GM12878 (cell line): Measurements from ENCODE around the gene SACS. TPM values are rescaled to one million over a fixed set of nuclear protein-coding genes. Genes with fewer than 3 reads are reported as not detected.
A peak's percentile ranks its signal among the peaks of the same experiment; 100 is the strongest.

Experiments used
- BMI1 ChIP-seq: fragments of 450-650 bp; IDR thresholded peaks from 2 replicates; pipeline ENCODE4 v1.6.1; 2016; ENCODE audit warnings: mild to moderate bottlenecking, moderate library complexity, borderline replicate concordance
- CBX3 ChIP-seq: fragments of 200-600 bp; sonication (generic); IDR thresholded peaks from 2 replicates; pipeline ENCODE4 v1.6.1; 2016; ENCODE audit warnings: low read depth, borderline replicate concordance
- CHD2 ChIP-seq: IDR thresholded peaks from 2 replicates; pipeline ENCODE4 v1.6.1; 2011; ENCODE audit warnings: low read depth, low read length, improper control_type of control experiment, borderline replicate concordance
- CREM ChIP-seq: IDR thresholded peaks from 2 replicates; pipeline ENCODE4 v1.6.1; 2014; ENCODE audit warnings: antibody characterized with exemption, low read depth
- E2F8 ChIP-seq: fragments of 450-650 bp; IDR thresholded peaks from 2 replicates; pipeline ENCODE4 v1.6.1; 2018; ENCODE audit warnings: mild to moderate bottlenecking, low read depth, moderate library complexity; ENCODE audit not compliant: partially characterized antibody
- E4F1 ChIP-seq: fragments of 450-650 bp; IDR thresholded peaks from 2 replicates; pipeline ENCODE4 v1.6.1; 2018; ENCODE audit warnings: borderline replicate concordance, mild to moderate bottlenecking; ENCODE audit not compliant: partially characterized antibody
- FOXK2 ChIP-seq: fragments of 450-650 bp; IDR thresholded peaks from 2 replicates; pipeline ENCODE4 v1.6.1; 2017; ENCODE audit warnings: mild to moderate bottlenecking, moderate library complexity
- HDGF ChIP-seq: fragments of 450-650 bp; IDR thresholded peaks from 2 replicates; pipeline ENCODE4 v1.6.1; 2016; ENCODE audit warnings: antibody characterized with exemption
- IKZF1 ChIP-seq: fragments of 450-650 bp; conservative IDR thresholded peaks from 2 replicates; pipeline ENCODE4 v1.6.1; 2017; ENCODE audit warnings: antibody characterized with exemption, mild to moderate bottlenecking
- IKZF2 ChIP-seq, 2 experiments: fragments of 450-650 bp; IDR thresholded peaks; 2 replicates each; pipeline ENCODE4 v1.6.1; 2017; ENCODE audit warnings: mild to moderate bottlenecking in 2 of 2, moderate library complexity in 2 of 2
- IRF4 ChIP-seq: IDR thresholded peaks from 2 replicates; pipeline ENCODE4 v1.6.1; 2011; ENCODE audit warnings: low read depth, low read length
- MEF2A ChIP-seq: IDR thresholded peaks from 2 replicates; pipeline ENCODE4 v1.6.1; 2011; ENCODE audit warnings: low read depth, mild to moderate bottlenecking, low read length, moderate library complexity; ENCODE audit not compliant: insufficient read depth
- MXI1 ChIP-seq: fragments of 150-350 bp; IDR thresholded peaks from 2 replicates; pipeline ENCODE4 v1.6.1; 2011; ENCODE audit warnings: low read depth, mild to moderate bottlenecking, inconsistent platforms, low read length, improper control_type of control experiment
- NFXL1 ChIP-seq: fragments of 450-650 bp; IDR thresholded peaks from 2 replicates; pipeline ENCODE4 v1.6.1; 2017; ENCODE audit warnings: antibody characterized with exemption, mild to moderate bottlenecking, borderline replicate concordance
- NFYA ChIP-seq: IDR thresholded peaks from 2 replicates; pipeline ENCODE4 v1.6.1; 2011; ENCODE audit warnings: low read depth, mild to moderate bottlenecking, low read length, improper control_type of control experiment, borderline replicate concordance
- NR2C2 ChIP-seq: IDR thresholded peaks from 2 replicates; pipeline ENCODE4 v1.6.1; 2011; ENCODE audit warnings: borderline replicate concordance, low read depth; ENCODE audit not compliant: control insufficient read depth, insufficient read length
- POU2F2 ChIP-seq: IDR thresholded peaks from 3 replicates; pipeline ENCODE4 v1.6.1; 2011; ENCODE audit warnings: low read depth, mild to moderate bottlenecking, low read length, borderline replicate concordance
- RUNX3 ChIP-seq: IDR thresholded peaks from 2 replicates; pipeline ENCODE4 v1.6.1; 2012; ENCODE audit warnings: low read length, inconsistent platforms
- SIN3A ChIP-seq: IDR thresholded peaks from 2 replicates; pipeline ENCODE4 v1.6.1; 2012; ENCODE audit warnings: low read depth, low read length, improper control_type of control experiment
- SMAD1 ChIP-seq: fragments of 450-650 bp; IDR thresholded peaks from 2 replicates; pipeline ENCODE4 v1.6.1; 2018; ENCODE audit warnings: mild to moderate bottlenecking, low read depth; ENCODE audit not compliant: partially characterized antibody
- TAF1 ChIP-seq: IDR thresholded peaks from 2 replicates; pipeline ENCODE4 v1.6.1; 2011; ENCODE audit warnings: mild to moderate bottlenecking, low read depth, low read length, borderline replicate concordance
- YBX1 ChIP-seq: fragments of 450-650 bp; IDR thresholded peaks from 2 replicates; pipeline ENCODE4 v1.6.1; 2016; ENCODE audit warnings: antibody characterized with exemption
- ZNF24 ChIP-seq: fragments of 450-650 bp; IDR thresholded peaks from 2 replicates; pipeline ENCODE4 v1.6.1; 2017; ENCODE audit warnings: antibody characterized with exemption, mild to moderate bottlenecking
- ZNF687 ChIP-seq: fragments of 450-650 bp; IDR thresholded peaks from 2 replicates; pipeline ENCODE4 v1.6.1; 2017; ENCODE audit warnings: mild to moderate bottlenecking, moderate library complexity
- polyA plus RNA-seq, 11 experiments: library from polyadenylated mRNA; depleted of rRNA in 4 of 11; unstranded in 6 of 11; stranded (reverse) in 5 of 11; fragments of >200 nt; fragmentation: Nextera tagmentation in 4 of 11; fragmentation: Illumina TruSeq in 1 of 11; extraction: Ambion mirVana in 4 of 11; extraction: Trizol in 1 of 11; gene quantifications; 1 replicate in 1 of 11; 2 replicates in 10 of 11; pipeline versions ENCODE4 v1.2.1 to v1.2.3, GENCODE V29; 2011 to 2016; ENCODE audit warnings: inconsistent platforms in 2 of 11, missing spikeins in 2 of 11, low read depth in 1 of 11
- total RNA-seq, 4 experiments: library from RNA; depleted of rRNA in 3 of 4; stranded (reverse); fragments of >200 nt in 3 of 4; fragmentation: Illumina TruSeq in 1 of 4; extraction: Trizol in 1 of 4; gene quantifications; 2 replicates each; pipeline versions ENCODE4 v1.2.1 to v1.2.3, GENCODE V29; 2013 to 2021

Gene SACS
- total and polyA plus RNA-seq, 10 of the 15 experiments (the other 5 are each of a cell fraction or from before 2014, with no cell fraction given): 9.9 to 74.9 (median 22.1) TPM

DNA sequence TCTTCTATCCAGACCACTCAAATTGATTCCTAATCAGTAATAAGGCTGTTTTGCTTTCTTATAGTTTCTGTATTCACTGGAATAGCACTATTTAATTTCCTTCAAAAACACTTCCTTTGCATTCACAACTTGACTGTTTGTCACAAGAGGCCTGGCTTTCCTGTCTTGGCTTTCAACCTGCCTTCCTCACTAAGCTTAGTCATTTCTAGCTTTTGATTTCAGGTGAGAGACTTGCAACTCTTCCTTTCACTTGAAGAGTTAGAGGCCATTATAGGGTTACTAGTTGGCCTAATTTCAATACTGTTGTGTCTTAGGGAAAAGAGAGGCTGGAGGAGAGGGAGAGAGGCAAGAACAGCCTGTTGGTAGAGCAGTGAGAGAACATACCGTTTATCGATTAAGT is 47.0 kb downstream of the SACS start (continued):
- TF ChIP-seq E2F8 (no peak), NR2C2 (no peak), RUNX3 (no peak; the same call in 1 of the 2 replicates), TAF1 (no peak), POU2F2 (no peak), SMAD1 (no peak), CREM (no peak; the same call in 1 of the 2 replicates), CBX3 (no peak), YBX1 (no peak), MEF2A (peak; percentile 49; the same call in 1 of the 2 replicates), NFYA (no peak), NFXL1 (no peak), ZNF687 (no peak), IKZF2 (IDR thresholded peaks at IDR 0.05) (peak; percentile 32 to 38; a peak in 2 of 4 replicates), FOXK2 (no peak), IKZF1 (no peak), MXI1 (no peak), IRF4 (peak; percentile 82), E4F1 (no peak), ZNF24 (no peak), CHD2 (no peak), BMI1 (no peak), SIN3A (no peak), HDGF (no peak)
